ENCODE results near the gene TAS2R31.

- TF ChIP-seq YY1 (IDR thresholded peaks at IDR 0.05; ENCODE audit: low read depth, low read length) (no peak), GABPA (IDR thresholded peaks at IDR 0.05; ENCODE audit: low read depth) (no peak), NR2C2 (IDR thresholded peaks at IDR 0.05; ENCODE audit: borderline replicate concordance, control insufficient read depth, insufficient read length, low read depth) (no peak), CTCF (IDR thresholded peaks at IDR 0.05 in 2 of 3, conservative IDR thresholded peaks at IDR 0.05 in 1 of 3; ENCODE audit: control insufficient read depth in 2 of 3, extremely low read depth in 1 of 3, insufficient read depth in 1 of 3, low read depth in 3 of 3, low read length in 3 of 3) (no peak), SPI1 (IDR thresholded peaks at IDR 0.05; ENCODE audit: borderline replicate concordance, insufficient read depth, low read depth, low read length) (no peak), ZBTB33 (IDR thresholded peaks at IDR 0.05) (no peak), RCOR1 (conservative IDR thresholded peaks at IDR 0.05; ENCODE audit: low read depth, low read length) (no peak), POLR2AphosphoS5 (IDR thresholded peaks at IDR 0.05; ENCODE audit: low read length) (no peak)
These were observed 9.0 kb upstream of the TAS2R31 start for GRCh38 chr12:11040162-11040561.
